GM21367 (cell line): Measurements from ENCODE around the gene DST.

Experiments
- ATAC-seq: cut with Tn5 transposase; IDR thresholded peaks from one replicate; pipeline ENCODE4 v1.9.1; 2021; ENCODE audit not compliant: unreplicated experiment

The DST gene

GRCh38 chr6:56448046-56448445 is 194.6 kb downstream of the DST start:
- ATAC-seq, result no peak

GRCh38 chr6:56445818-56446217 is 196.9 kb downstream of the DST start:
- ATAC-seq, result no peak

DNA sequence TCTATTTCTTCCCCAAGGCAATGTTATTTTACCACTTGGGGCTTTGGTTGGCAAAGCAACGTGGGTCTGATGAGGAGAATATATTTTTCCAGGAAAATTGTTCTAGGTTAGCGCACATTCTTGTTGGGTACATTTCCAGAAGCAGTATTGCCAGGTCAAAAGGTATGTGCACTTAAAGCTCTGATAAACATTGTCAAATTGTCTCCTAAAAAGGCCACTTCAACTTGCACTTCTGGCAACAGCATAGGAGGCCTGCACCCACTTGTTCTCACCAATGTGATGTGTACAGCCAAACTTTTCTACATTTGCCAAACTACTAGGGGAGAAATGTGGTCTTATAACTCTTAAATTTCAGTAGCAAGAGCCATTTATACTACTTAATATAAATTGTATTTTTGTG is 197.8 kb downstream of the DST start:
- ATAC-seq, result no peak

- ATAC-seq, result no peak
Measured at GRCh38 chr6:56440551-56440981, 202.1 kb downstream of the DST start.

- ATAC-seq, result no peak
Measured at GRCh38 chr6:56437171-56437900, 205.4 kb downstream of the DST start.

DNA sequence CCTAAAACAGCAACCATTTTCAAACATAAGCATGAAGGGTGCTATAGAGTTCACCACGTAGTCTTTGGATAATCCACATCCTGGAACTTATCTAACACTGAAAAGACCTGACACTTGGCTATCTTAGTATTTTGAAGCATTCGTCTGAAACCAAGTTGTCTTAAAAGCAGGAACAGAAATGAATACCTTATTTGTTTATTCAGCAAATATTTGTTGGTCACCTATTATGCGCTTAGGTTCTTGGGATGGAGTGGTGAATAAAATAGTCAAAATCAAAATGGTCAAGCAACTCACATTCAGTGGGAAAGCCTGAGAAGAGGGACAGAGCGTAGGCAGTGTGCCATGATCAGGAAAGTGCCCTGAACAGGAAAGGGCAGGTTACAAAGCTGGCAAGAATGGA is 206.9 kb downstream of the DST start:
- ATAC-seq, result no peak

GRCh38 chr6:56435326-56435725 is 207.4 kb downstream of the DST start:
- no peak for ATAC-seq

GRCh38 chr6:56434606-56435005 is 208.1 kb downstream of the DST start:
- ATAC-seq, result no peak

- no peak for ATAC-seq
Measured at GRCh38 chr6:56433119-56433518, 209.6 kb downstream of the DST start.

- ATAC-seq, result no peak
Measured at GRCh38 chr6:56432194-56432593, 210.5 kb downstream of the DST start.

GRCh38 chr6:56430629-56431600 is 211.8 kb downstream of the DST start:
- ATAC-seq, result no peak

GRCh38 chr6:56424542-56425083 is 218.1 kb downstream of the DST start:
- ATAC-seq, result no peak

DNA sequence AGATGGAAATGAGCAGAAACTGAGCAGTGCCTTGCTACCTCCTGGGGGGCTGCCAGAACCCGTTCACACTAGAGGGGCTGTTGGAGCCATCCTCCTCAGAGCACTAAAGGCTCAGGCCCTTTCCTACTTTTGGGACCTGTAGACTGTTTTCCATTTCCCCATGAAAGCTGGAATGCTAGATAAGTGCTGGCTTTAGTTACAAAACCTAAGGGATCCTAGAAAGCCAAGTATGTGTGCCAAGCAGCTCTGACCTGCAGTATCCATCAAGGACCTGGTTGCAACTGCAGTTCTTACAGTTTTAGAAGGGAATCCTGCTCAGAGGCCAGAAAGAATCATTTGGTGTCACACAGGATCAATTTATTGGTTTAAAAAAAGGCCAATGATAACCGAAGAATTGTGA is 218.6 kb downstream of the DST start:
- ATAC-seq, result no peak

- ATAC-seq, result no peak
Measured at GRCh38 chr6:56420296-56420695, 222.4 kb downstream of the DST start.

DNA sequence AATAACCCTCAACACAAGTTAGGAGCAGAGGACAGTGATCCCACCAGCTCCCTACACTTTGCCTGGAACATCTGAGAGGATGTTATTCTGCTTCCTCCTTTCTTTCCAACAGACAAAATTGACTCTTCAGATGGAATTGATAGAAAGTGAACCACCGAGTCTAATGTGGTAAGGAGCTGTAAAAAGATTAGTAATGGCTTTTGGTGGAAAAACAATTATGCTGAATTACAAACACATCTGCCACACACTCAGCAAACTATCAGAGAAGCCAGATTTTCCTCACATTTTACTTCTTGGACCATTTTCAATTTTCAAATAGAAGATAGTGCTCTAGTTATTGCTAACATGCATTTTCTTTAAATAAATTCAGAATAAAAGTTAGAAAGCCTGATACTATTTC is 223.5 kb downstream of the DST start:
- ATAC-seq, result no peak

GRCh38 chr6:56417823-56418222 is 224.9 kb downstream of the DST start:
- no peak for ATAC-seq

DNA sequence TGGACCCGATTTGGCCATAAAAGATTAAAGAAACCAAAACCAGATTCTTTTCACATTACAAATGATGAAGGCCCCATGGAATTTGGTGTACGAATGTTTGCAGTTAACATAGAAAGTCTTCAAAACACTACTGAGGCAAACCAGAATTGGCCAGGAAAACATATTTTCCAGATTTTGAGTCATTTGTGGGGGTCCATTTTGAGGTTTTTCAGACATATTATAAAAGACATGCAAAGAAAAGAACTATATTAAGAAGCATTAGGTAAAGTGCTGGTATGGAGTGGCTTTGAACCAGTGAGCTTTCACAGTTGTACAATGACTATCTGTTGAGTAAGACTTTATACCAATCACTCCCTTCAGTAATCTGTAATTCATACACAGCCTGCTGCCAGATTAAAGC is 226.4 kb downstream of the DST start:
- no peak for ATAC-seq

GRCh38 chr6:56408976-56409375 is 233.7 kb downstream of the DST start:
- no peak for ATAC-seq
